Islet of Langerhans (tissue), 1 donor: ENCODE measurements around the gene DOCK3.
"Not testable (repeated sequence)": the region's sequence is repeated elsewhere in the genome, so short reads cannot be mapped to it uniquely, and the experiment has no call there.

Source experiments
- FAIRE-seq: peaks from one replicate; lab custom pipeline; 2011; peaks lifted over from hg19 to GRCh38; lab: Jason Lieb, UNC

The DOCK3 gene

GRCh38 chr3:51224843-51225242 lies 550.1 kb downstream of the DOCK3 start:
- FAIRE-seq = no peak

GRCh38 chr3:51242939-51243338 lies 568.2 kb downstream of the DOCK3 start:
- FAIRE-seq = no peak

- no peak for FAIRE-seq
These were observed 569.2 kb downstream of the DOCK3 start for GRCh38 chr3:51243924-51244323.

- no peak for FAIRE-seq
These were observed 571.1 kb downstream of the DOCK3 start for GRCh38 chr3:51245867-51246266.

- no peak for FAIRE-seq
These were observed 583.1 kb downstream of the DOCK3 start for GRCh38 chr3:51257870-51258269.

- not testable (repeated sequence) for FAIRE-seq
These were observed 589.4 kb downstream of the DOCK3 start for GRCh38 chr3:51264166-51264565.

- FAIRE-seq = no peak
These were observed 593.4 kb downstream of the DOCK3 start for GRCh38 chr3:51268132-51268531.

GRCh38 chr3:51269466-51269865 lies 594.7 kb downstream of the DOCK3 start:
- no peak for FAIRE-seq

GRCh38 chr3:51270559-51270958 lies 595.8 kb downstream of the DOCK3 start:
- FAIRE-seq = no peak

- FAIRE-seq = no peak
These were observed 596.4 kb downstream of the DOCK3 start for GRCh38 chr3:51271172-51271571.

- FAIRE-seq = no peak
These were observed 599.3 kb downstream of the DOCK3 start for GRCh38 chr3:51274052-51274451.

GRCh38 chr3:51275111-51275805 lies 600.5 kb downstream of the DOCK3 start:
- no peak for FAIRE-seq

GRCh38 chr3:51276046-51276445 lies 601.3 kb downstream of the DOCK3 start:
- no peak for FAIRE-seq

GRCh38 chr3:51279448-51279847 lies 604.7 kb downstream of the DOCK3 start:
- no peak for FAIRE-seq

GRCh38 chr3:51280176-51280575 lies 605.4 kb downstream of the DOCK3 start:
- FAIRE-seq = no peak

- FAIRE-seq = no peak
These were observed 608.2 kb downstream of the DOCK3 start for GRCh38 chr3:51282931-51283330.

- no peak for FAIRE-seq
These were observed 608.7 kb downstream of the DOCK3 start for GRCh38 chr3:51283421-51283820.

GRCh38 chr3:51295625-51296024 lies 620.9 kb downstream of the DOCK3 start:
- FAIRE-seq = no peak

GRCh38 chr3:51297333-51297732 lies 622.6 kb downstream of the DOCK3 start:
- FAIRE-seq = no peak

GRCh38 chr3:51304230-51304629 lies 629.5 kb downstream of the DOCK3 start:
- FAIRE-seq = no peak

GRCh38 chr3:51306093-51306492 lies 631.4 kb downstream of the DOCK3 start:
- no peak for FAIRE-seq

- FAIRE-seq = no peak
These were observed 632.7 kb downstream of the DOCK3 start for GRCh38 chr3:51307458-51307857.

GRCh38 chr3:51307945-51308607 lies 633.3 kb downstream of the DOCK3 start:
- not testable (repeated sequence) for FAIRE-seq

GRCh38 chr3:51311055-51311454 lies 636.3 kb downstream of the DOCK3 start:
- no peak for FAIRE-seq
